Transverse colon (tissue), 4 donors: ENCODE data around the gene BFAR.

Source experiments
- CTCF ChIP-seq, 5 experiments: fragments of 200-600 bp in 3 of 5; fragments of 450-650 bp in 2 of 5; sonication (generic) in 3 of 5; IDR thresholded peaks; 1 replicate in 2 of 5; 2 replicates in 3 of 5; pipeline ENCODE4 v1.5.1; 2016 to 2017; ENCODE audit warnings: antibody characterized with exemption in 5 of 5, inconsistent platforms in 3 of 5, mild to moderate bottlenecking in 2 of 5, moderate library complexity in 1 of 5
- EP300 ChIP-seq: sonication (generic); formaldehyde crosslinking; IDR thresholded peaks from one replicate; pipeline ENCODE4 v1.6.1; 2017; ENCODE audit warnings: antibody characterized with exemption, low read depth
- POLR2A ChIP-seq: fragments of 450-650 bp; IDR thresholded peaks from one replicate; pipeline ENCODE4 v1.6.1; 2016; ENCODE audit warnings: antibody characterized with exemption, mild to moderate bottlenecking, moderate library complexity
- POLR2AphosphoS5 ChIP-seq, 3 donors: sonication (generic); formaldehyde crosslinking; IDR thresholded peaks; one replicate each; pipeline ENCODE4 v1.6.1; 2016; ENCODE audit warnings: antibody characterized with exemption in 3 of 3

- no peak for TF ChIP-seq CTCF (IDR thresholded peaks at IDR 0.05)
- peak; percentile 19 for TF ChIP-seq POLR2A
- TF ChIP-seq EP300: no peak
- TF ChIP-seq POLR2AphosphoS5 (IDR thresholded peaks at IDR 0.05): peak in 2 of 3 donors; percentile 58 to 77
Observed at GRCh38 chr16:14668556-14669223, 35.9 kb downstream of the BFAR start.
